Subcutaneous adipose tissue (tissue), 4 donors: ENCODE results near the gene TYMP. TPM values are rescaled to one million over a fixed set of nuclear protein-coding genes. Genes with fewer than 3 reads are reported as not detected.

Source experiments
- CTCF ChIP-seq: fragments of 450-650 bp; IDR thresholded peaks from one replicate; pipeline ENCODE4 v1.5.1; 2016; ENCODE audit warnings: low read depth, mild to moderate bottlenecking, control low read depth, antibody characterized with exemption, moderate library complexity
- total RNA-seq, 4 donors: library from RNA; depleted of rRNA; stranded (reverse); fragments of >200 nt; gene quantifications; one replicate each; pipeline ENCODE4 v1.1.0, GENCODE V29; 2016

TYMP gene
- total RNA-seq, 4 donors from 2014 or later: 28.9 to 129 (median 108) TPM

DNA sequence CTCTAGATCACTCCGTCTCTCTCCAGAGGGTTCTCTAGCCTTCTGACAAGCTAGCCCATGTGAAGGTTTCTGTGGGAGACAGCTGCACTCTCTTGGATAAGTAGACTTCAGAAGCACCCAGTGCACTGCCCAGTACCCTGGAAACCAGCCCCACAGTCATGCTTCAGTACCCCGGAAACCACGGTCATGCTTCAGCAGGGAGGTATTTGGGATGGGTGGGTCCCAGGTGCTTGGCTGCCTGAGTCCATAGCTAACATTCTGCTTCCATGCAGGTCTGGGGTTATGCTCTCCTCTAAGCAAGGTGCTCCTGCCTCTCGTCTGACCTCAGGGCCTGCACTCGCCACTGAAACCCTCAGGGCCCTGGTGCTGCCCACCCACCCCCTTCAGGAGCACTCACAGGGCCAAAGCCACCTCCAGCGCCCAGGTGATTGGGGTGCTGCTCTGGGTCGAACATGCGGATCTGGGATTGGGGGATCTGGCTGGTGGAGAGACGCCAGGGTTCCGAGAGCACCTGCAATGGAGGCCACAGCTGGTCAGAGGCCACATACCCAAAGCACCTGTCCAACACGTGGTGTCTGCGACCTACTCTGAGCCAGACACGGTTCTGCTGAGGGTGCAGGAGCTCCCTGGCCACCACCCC, 40.2 kb upstream of the TYMP start:
- no peak for TF ChIP-seq CTCF

- no peak for TF ChIP-seq CTCF
Measured at GRCh38 chr22:50569041-50569459, 39.2 kb upstream of the TYMP start.

- no peak for TF ChIP-seq CTCF
Measured at GRCh38 chr22:50568626-50569025, 38.8 kb upstream of the TYMP start.

DNA sequence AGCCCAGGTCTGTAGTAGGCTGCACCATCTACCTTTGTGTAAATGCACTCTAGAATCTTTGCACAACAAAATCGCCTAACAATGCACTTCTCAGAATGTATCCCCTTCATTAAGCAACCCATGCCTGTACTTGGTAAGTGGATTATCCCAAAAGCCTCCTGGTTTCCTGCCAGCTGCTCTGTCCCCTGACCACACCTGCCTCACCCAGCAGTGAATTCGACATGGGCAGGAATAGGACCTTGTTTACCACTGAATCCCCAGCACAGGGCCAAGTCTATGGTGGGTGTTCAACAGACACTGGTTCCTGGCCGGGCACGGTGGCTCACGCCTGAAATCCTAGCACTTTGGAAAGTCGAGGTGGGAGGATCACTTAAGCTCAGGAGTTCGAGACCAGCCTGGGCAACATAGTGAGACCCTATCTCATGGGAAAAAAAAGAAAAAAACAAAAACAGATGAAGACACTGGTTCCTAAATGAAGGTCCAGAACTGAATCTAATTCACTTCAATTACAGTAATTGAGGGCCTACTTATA, 38.0 kb upstream of the TYMP start:
- TF ChIP-seq CTCF: no peak

- TF ChIP-seq CTCF: no peak
Measured at GRCh38 chr22:50564289-50564688, 34.5 kb upstream of the TYMP start.

DNA sequence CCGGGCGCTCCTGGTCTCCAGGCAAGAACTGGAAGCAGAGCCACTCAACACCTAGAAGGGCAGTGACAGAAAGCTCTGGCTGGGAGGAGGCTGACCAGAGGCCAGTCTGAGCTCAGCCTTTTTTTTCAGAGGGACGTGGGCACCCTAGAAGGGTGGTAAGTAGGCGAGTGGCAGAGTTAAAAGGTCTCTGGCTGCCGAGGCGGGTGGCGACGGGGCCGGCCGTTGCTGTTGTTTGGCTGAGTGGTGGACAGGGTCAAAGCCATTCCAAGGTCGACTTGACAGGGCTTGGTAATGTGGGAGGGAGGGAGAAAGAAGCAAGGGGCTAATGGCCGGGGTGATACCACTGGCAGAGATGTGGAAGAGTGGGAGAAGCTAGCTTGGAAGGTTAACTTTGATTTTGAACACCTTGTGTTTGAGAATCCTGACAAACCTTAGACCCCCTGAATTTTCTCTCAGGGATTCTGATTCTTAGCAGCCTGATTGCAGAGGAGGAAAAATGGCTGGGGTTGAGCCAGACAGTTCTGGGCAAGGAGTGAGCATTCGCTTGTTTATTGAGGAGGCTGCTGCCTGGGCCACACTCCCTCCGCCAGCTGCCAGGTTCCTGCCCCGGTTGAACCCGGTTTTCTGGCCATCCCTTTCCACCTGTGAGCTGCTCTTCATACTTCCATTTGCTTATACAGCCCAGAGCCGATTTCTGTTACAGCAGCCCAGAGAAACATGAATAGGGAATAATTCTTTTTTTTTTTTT, 33.8 kb upstream of the TYMP start:
- no peak for TF ChIP-seq CTCF
